Muscle layer of duodenum (tissue), 2 donors: ENCODE results near the gene SPTBN2.
A peak's percentile ranks its signal among the peaks of the same experiment; 100 is the strongest.
"Not testable (repeated sequence)": the region's sequence is repeated elsewhere in the genome, so short reads cannot be mapped to it uniquely, and the experiment has no call there.

ENCODE experiments used
- H3K27ac ChIP-seq: one replicate; pipeline ENCODE4 v1.7.0; 2013; ENCODE audit warnings: mild to moderate bottlenecking, low read length
- H3K27me3 ChIP-seq: one replicate; pipeline ENCODE4 v1.7.0; 2013; ENCODE audit warnings: low read depth, mild to moderate bottlenecking, control low read depth, low read length
- H3K36me3 ChIP-seq, 2 donors: one replicate each; pipeline ENCODE4 v1.7.0; 2013; ENCODE audit warnings: low read length in 2 of 2, control low read depth in 1 of 2, mild to moderate bottlenecking in 1 of 2; ENCODE audit not compliant: insufficient read depth in 2 of 2, control insufficient read depth in 1 of 2
- H3K4me1 ChIP-seq, 2 donors: one replicate each; pipeline ENCODE4 v1.7.0; 2013; ENCODE audit warnings: low read length in 2 of 2, mild to moderate bottlenecking in 2 of 2, control low read depth in 1 of 2, moderate library complexity in 1 of 2; ENCODE audit not compliant: insufficient read depth in 2 of 2, control insufficient read depth in 1 of 2
- H3K4me3 ChIP-seq, 2 donors: one replicate each; pipeline ENCODE4 v1.7.0; 2013; ENCODE audit warnings: low read length in 2 of 2, low read depth in 1 of 2, mild to moderate bottlenecking in 1 of 2
- H3K9me3 ChIP-seq, 2 donors: one replicate each; pipeline ENCODE4 v1.7.0; 2013; ENCODE audit warnings: low read length in 2 of 2, control low read depth in 1 of 2, mild to moderate bottlenecking in 1 of 2; ENCODE audit not compliant: control insufficient read depth in 1 of 2
- donor health status: healthy.

The SPTBN2 gene

GRCh38 chr11:66743271-66743968, 14.4 kb upstream of the SPTBN2 start:
- Histone ChIP-seq H3K36me3 (no peaks in the 10 kb centered on the region), H3K4me1 (peaks cover 6 to 11% of the 10 kb centered on the region in 2 donors), H3K4me3 (peak overlapping the region; percentile 73 to 88), H3K27me3 (no peaks in the 10 kb centered on the region), H3K27ac (no peak overlapping the region), H3K9me3 (no peaks in the 10 kb centered on the region)

GRCh38 chr11:66741153-66741552, 12.1 kb upstream of the SPTBN2 start:
- H3K4me3 ChIP-seq, result no peak overlapping the region
- H3K4me1 ChIP-seq, result peaks cover 6 to 11% of the 10 kb centered on the region in 2 donors
- no peaks in the 10 kb centered on the region for H3K27me3 ChIP-seq
- H3K9me3 ChIP-seq, result no peaks in the 10 kb centered on the region
- H3K27ac ChIP-seq, result no peak overlapping the region
- H3K36me3 ChIP-seq, result no peaks in the 10 kb centered on the region

- H3K36me3 ChIP-seq, result no peaks in the 10 kb centered on the region
- H3K9me3 ChIP-seq, result no peaks in the 10 kb centered on the region
- no peak overlapping the region for H3K4me3 ChIP-seq
- H3K4me1 ChIP-seq, result peaks cover 6 to 11% of the 10 kb centered on the region in 2 donors
- H3K27ac ChIP-seq, result no peak overlapping the region
- H3K27me3 ChIP-seq, result no peaks in the 10 kb centered on the region
Measured at GRCh38 chr11:66739983-66740382, 11.0 kb upstream of the SPTBN2 start.

- Histone ChIP-seq H3K27me3 (no peaks in the 10 kb centered on the region), H3K4me3 (no peak overlapping the region), H3K9me3 (no peaks in the 10 kb centered on the region), H3K27ac (no peak overlapping the region), H3K4me1 (peaks cover 0 to under 1% of the 10 kb centered on the region in 2 donors), H3K36me3 (no peaks in the 10 kb centered on the region)
Measured at GRCh38 chr11:66734215-66734614, 5.2 kb upstream of the SPTBN2 start.

GRCh38 chr11:66729447-66729846, 431 bp upstream of the SPTBN2 start:
- H3K36me3 ChIP-seq, result no peaks in the 10 kb centered on the region
- H3K9me3 ChIP-seq, result no peaks in the 10 kb centered on the region
- H3K4me3 ChIP-seq, result no peak overlapping the region
- H3K4me1 ChIP-seq, result peaks cover 0 to 17% of the 10 kb centered on the region in 2 donors
- peaks cover 6% of the 10 kb centered on the region for H3K27me3 ChIP-seq
- no peak overlapping the region for H3K27ac ChIP-seq

GRCh38 chr11:66728038-66728692, 851 bp downstream of the SPTBN2 start:
- H3K27me3 ChIP-seq, result peaks cover 6% of the 10 kb centered on the region
- H3K4me3 ChIP-seq, result peak overlapping the region; percentile 42 to 64
- no peaks in the 10 kb centered on the region for H3K36me3 ChIP-seq
- H3K4me1 ChIP-seq, result peaks cover 0 to 17% of the 10 kb centered on the region in 2 donors
- H3K9me3 ChIP-seq, result no peaks in the 10 kb centered on the region
- no peak overlapping the region for H3K27ac ChIP-seq

GRCh38 chr11:66727282-66728037, 1.6 kb downstream of the SPTBN2 start:
- peak overlapping the region; percentile 27 to 57 for H3K4me3 ChIP-seq
- H3K27ac ChIP-seq, result no peak overlapping the region
- no peaks in the 10 kb centered on the region for H3K36me3 ChIP-seq
- H3K27me3 ChIP-seq, result peaks cover 6% of the 10 kb centered on the region
- peaks cover 0 to 17% of the 10 kb centered on the region in 2 donors for H3K4me1 ChIP-seq
- no peaks in the 10 kb centered on the region for H3K9me3 ChIP-seq

- no peak overlapping the region for H3K27ac ChIP-seq
- peaks cover 6% of the 10 kb centered on the region for H3K27me3 ChIP-seq
- H3K36me3 ChIP-seq, result no peaks in the 10 kb centered on the region
- no peak overlapping the region for H3K4me3 ChIP-seq
- H3K9me3 ChIP-seq, result no peaks in the 10 kb centered on the region
- peaks cover 0 to 17% of the 10 kb centered on the region in 2 donors for H3K4me1 ChIP-seq
Measured at GRCh38 chr11:66725647-66726046, 3.4 kb downstream of the SPTBN2 start.

GRCh38 chr11:66725114-66725513, 3.9 kb downstream of the SPTBN2 start:
- peaks cover 6% of the 10 kb centered on the region for H3K27me3 ChIP-seq
- H3K9me3 ChIP-seq, result no peaks in the 10 kb centered on the region
- peaks cover 0 to 17% of the 10 kb centered on the region in 2 donors for H3K4me1 ChIP-seq
- H3K27ac ChIP-seq, result no peak overlapping the region
- no peaks in the 10 kb centered on the region for H3K36me3 ChIP-seq
- H3K4me3 ChIP-seq, result no peak overlapping the region

GRCh38 chr11:66724167-66724566, 4.8 kb downstream of the SPTBN2 start:
- peaks cover 0 to 16% of the 10 kb centered on the region in 2 donors for H3K4me1 ChIP-seq
- H3K36me3 ChIP-seq, H3K27me3 ChIP-seq, H3K27ac ChIP-seq, H3K9me3 ChIP-seq, H3K4me3 ChIP-seq: not testable (repeated sequence)

GRCh38 chr11:66723693-66724092, 5.3 kb downstream of the SPTBN2 start:
- Histone ChIP-seq H3K4me3 (no peak overlapping the region), H3K9me3 (no peaks in the 10 kb centered on the region), H3K27me3 (peaks cover 9% of the 10 kb centered on the region), H3K36me3 (no peaks in the 10 kb centered on the region), H3K4me1 (peaks cover 0 to 11% of the 10 kb centered on the region in 2 donors), H3K27ac (no peak overlapping the region)
